Medulla oblongata (tissue), 1 donor: ENCODE data around the gene LIN28A.
"Not testable (repeated sequence)": the region's sequence is repeated elsewhere in the genome, so short reads cannot be mapped to it uniquely, and the experiment has no call there.

Experiments
- DNase-seq: peaks from one replicate; pipeline ENCODE4 v3.0.0-alpha.2; 2015; ENCODE audit errors: extremely low spot score

The LIN28A gene, protein sequence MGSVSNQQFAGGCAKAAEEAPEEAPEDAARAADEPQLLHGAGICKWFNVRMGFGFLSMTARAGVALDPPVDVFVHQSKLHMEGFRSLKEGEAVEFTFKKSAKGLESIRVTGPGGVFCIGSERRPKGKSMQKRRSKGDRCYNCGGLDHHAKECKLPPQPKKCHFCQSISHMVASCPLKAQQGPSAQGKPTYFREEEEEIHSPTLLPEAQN

GRCh38 chr1:26410706-26411623 is at the start of gene LIN28A:
TSS of gene LIN28A (plus strand) at chr1:26410817. CDS start at chr1:26410892, 75 bp downstream.
- DNase-seq, result no peak

DNA sequence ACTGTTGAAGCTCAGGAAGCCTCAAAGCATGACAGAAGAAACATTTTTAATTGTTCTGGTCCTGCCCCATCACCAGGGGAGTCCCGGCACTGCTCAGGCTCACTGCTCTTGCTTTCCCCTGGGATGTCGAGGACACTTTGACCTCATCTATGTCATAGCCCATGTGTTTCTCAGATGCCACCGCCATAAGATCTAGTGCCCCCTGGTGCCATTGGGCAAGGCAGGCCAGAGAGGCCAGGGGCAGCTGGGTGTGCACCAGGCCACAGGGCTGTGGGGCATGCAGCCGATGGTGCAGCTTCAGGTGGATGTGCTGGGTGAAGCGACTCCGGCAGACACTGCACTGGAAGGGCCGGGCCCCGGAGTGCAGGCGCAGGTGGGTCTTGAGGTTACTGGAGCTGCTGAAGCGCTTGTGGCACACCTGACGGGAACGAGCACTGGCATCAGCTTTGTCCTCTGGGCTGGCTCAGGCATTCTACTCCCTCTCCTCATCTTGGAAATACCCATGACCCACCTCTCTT is 49.0 kb upstream of the LIN28A start:
- DNase-seq, result no peak

- DNase-seq, result no peak
Observed at GRCh38 chr1:26362331-26362730, 48.3 kb upstream of the LIN28A start.

DNA sequence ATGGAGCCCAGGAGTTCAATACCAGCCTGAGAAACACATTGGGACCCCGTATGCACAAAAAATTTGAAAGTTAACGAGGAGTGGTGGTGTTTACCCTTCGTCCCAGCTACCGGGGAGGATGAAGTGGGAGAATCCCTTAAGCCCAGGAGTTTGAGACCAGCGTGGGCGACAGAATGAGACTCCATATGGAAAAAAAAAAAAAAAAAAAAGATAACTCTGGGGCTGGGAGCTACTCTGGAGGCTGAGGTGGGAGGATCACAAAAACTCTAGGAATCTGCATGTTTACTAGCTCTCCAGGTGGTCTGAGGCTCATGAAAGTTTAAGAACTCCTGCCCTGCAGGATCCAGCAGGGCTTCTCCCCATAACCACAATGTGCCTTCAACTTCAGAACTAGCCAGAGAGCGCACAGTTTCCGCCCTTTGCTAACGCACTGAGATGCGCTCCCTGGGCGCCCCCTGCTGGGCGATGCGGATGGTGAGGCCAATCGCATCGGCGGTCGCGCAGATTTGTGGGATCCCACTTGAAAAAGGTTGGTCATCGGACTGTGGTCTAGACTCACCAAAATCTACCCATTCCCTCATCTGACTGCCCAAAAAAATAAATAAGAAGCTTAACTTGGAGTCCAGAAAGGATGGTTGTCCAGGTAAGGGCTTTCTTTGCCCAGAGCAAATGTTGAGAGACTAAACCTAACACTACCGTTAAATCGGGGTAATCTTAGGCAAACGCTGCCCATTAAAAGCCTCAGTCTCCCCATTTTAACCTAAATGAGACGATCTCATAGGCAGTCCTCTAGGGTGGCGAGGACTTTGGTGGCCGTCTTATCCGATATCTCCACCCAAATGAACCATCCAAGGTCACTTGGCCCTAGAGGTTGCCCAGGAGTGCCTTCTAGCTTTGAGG is 46.8 kb upstream of the LIN28A start:
- DNase-seq, result peak; percentile 58

- no peak for DNase-seq
Observed at GRCh38 chr1:26364956-26365355, 45.7 kb upstream of the LIN28A start.

- no peak for DNase-seq
Observed at GRCh38 chr1:26367441-26367840, 43.2 kb upstream of the LIN28A start.

DNA sequence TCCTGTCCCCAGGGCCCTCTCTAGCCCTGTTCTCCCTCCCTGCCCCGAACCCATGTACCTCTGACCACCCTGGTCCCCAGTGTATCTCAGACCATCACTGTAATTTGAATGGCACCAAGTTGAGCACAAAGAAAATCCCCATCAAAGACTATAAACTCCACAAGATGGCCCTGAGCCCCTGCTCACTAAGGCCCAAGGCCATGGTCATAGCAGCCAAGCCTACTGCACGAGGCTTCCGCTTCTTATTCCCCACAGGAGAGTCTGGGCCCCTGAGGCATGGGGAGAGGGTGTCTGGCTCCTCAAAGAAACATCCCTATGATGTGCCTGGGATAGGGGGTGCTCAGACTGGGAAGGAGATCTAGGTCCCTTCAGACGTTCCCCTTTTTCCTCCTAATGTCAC is 42.6 kb upstream of the LIN28A start:
- no peak for DNase-seq

DNA sequence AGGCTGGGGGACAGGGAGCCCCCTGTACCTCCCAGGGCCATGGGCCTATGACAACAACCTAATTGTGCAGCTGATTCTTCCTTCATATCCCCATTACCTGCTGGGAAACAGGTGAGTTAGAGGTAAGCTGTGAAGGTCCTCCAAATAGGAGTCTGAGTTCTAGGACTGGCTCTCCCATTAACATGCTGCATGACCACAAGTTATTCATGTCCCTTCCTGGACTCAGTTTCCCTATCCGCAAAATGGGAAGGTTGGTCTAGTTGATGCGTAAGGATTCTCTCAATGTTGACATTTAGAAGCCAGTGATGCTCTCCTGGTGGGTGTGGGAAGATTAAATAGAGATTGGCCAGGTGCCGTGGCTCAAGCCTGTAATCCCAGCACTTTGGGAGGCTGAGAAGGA is 42.1 kb upstream of the LIN28A start:
- DNase-seq, result no peak

- DNase-seq, result no peak
Observed at GRCh38 chr1:26370591-26371382, 39.8 kb upstream of the LIN28A start.

DNA sequence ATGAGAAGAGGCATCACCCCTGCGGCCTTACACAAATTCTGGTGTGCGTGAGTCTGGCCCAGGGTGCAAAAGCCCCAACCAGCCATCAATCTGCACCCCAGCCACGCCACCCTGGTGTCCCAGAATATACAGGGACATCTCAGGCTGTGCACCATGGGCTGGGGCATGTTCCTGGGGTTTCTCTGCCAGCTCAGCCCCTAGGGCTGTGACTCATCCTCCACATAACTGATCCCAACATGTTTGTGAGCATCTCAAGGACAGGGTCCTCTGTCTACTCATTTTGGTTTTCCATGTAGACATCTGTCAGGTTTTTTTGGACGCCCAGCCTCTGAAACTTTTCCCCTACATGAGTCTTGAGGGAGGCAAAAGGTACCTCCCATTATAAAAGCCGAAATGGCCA is 38.6 kb upstream of the LIN28A start:
- DNase-seq, result no peak

DNA sequence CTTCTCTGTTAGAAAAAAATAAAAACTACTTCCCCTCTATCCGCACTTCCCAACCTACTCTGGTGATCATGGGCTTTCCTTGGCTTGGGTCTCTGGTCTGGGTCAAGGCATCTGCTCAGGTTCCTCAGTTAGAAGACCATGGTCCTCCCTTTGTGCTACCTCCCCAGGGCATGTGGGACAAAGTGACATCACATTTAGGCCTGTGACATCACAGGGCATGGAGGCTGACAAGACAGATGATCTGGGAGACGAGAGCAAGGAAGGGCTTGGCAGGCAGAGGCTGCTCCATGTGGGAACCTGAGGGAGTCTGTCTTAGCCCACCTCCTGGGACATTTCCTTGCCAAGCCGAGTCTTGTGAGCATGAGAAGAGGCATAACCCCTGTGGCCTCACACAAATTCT is 38.0 kb upstream of the LIN28A start, which contains the start of gene ZNF683:
ZNF683 (minus strand) TSS at position 140 of the 400 bp plus-strand sequence. CDS start 4,179 bp downstream, outside the sequence.
- not testable (repeated sequence) for DNase-seq

DNA sequence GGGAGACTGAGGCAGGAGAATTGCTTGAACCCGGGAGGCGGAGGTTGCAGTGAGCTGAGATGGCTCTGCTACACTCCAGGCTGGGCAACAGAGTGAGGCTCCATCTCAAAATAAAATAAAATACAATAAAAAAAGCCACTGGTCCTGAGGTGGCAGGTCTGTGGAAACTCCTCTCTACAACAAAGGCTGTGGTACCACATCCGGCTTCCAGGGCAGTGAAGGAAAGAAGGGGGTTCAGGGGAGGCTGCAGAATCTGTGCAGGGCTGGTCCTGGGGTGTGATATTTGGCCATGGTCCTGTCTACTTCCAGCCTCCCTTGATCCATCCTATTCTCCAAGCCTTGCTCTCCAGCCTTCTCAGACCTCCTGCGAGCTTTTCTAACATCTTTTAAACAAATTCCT is 37.3 kb upstream of the LIN28A start:
- DNase-seq, result no peak

DNA sequence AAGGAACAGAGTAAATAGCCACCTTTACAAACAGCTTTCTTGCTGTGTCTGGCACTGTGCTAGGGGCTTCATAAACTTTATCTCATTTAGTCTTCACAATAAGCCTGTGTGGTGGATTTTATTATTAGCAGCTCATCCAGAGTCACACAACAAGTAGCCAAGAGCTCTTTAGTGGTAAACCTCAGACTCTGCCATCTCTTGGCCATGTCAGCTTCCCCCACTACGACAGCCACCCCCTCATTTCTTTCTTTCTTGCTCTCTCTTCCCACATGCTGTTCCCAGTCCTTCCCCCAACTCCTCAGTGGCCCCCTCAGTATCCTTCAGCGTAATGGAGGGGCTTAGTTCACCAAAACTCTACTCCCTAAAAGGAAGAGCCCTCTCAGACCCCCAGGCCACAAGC is 36.8 kb upstream of the LIN28A start:
- no peak for DNase-seq

DNA sequence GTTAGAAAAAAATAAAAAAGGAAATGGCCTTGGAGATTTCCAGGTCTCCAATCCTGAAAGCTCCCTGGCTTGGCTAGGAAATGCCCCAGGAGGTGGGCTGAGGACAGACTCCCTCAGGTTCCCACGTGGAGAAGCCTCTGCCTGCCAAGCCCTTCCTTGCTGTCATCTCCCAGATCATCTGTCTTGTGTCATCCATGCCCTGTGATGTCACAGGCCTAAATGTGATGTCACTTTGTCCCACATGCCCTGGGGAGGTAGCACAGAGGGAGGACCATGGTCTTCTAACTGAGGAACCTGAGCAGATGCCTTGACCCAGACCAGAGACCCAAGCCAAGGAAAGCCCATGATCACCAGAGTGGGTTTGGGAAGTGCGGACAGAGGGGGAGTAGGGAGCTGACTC is 36.3 kb upstream of the LIN28A start:
- not testable (repeated sequence) for DNase-seq

DNA sequence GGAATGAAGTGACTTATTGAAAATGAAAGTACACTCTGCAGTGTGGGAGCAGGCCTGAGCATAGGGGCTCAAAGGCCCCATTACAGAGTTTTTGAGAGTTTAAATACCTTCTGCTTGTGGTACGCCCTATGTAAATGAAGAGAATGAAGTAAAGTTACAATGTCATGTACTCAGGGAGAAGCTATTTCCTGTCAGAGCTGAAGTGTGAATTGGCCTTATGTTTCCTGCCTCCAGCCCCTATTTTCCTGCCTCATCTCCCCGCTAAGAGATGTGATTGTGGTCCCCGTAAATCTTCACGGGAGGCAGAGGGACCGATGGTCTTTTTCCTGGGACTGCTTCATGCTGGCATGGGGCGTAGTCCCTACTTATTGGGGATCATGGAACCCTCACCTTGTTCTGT is 35.5 kb upstream of the LIN28A start:
- no peak for DNase-seq

DNA sequence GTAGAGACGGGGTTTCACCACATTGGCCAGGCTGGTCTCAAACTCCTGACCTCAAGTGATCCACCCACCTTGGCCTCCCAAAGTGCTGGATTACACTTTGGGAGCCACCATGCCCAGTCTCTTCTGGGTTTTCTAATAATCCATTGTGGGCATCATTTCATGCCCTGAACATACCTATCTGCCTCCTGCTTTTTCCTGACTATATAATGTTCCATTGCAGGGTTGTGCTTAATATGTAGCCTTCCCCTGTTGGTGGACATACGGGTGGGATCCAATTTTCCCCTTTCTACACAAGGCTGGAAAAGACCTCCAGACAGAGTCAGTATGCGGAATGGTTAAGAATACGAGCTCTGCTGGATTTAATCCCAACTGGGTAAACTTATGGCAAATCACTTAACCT is 34.6 kb upstream of the LIN28A start:
- DNase-seq, result no peak

DNA sequence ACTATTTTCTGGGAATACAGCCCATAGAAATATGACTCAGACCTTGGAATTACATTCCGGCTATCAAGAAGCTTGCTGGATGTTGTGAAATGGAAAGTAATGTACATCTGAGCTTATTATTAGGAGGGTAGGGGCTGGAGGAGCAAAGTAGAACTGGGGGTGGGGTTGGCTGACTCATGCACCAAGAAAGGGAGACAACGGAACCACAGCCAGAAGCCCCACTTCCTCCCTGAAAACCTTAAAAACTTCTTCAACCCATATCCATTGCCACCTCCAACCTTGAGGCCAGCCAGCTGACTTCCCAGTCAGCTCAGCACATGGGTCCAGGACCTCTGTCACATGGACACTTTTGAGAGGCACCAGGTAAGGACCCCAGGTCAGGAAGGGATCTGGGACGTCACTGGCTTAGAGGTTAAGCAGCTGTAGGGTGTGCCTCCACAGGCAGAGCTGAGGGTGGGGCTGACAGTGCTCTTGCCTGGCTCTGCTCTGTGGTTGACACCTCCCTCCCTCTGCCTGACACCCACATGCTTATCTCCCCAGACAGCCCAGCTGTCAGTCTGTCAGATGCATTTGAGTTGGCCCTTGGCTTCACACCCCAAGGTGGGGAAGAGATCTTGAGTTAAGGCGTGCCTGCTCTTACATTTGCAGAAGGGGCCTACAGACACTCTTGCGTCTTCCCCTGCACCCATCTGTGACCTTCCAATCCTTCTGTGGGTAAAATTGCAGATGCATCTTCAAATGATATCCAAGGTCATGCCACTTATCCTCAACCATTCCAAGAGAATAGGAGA is 32.3 kb upstream of the LIN28A start:
- no peak for DNase-seq

DNA sequence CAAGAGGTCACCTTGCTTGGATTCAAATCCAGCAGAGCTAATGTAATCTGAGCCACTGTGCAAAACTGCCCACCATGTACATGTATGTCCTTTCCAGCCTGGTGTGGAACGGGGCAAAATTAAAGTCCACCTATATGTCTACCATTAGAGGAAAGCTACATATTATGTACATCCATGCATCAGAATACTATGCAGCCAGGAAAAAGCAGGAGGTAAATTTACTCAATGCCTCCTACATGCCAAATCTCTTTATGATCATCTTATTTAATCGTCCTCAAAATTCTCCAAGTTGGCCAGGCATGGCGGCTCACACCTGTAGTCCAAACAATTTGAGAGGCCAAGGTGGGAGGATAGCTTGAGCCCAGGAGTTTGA is 31.8 kb upstream of the LIN28A start:
- DNase-seq, result no peak

GRCh38 chr1:26384076-26384475 is 26.5 kb upstream of the LIN28A start:
- DNase-seq, result no peak

- not testable (repeated sequence) for DNase-seq
Observed at GRCh38 chr1:26385063-26385462, 25.6 kb upstream of the LIN28A start.
